Left ventricle myocardium inferior (tissue), 1 donor: ENCODE data around the gene SLC8A1. TPM values are rescaled to one million over a fixed set of nuclear protein-coding genes. Genes with fewer than 3 reads are reported as not detected.

Source experiments
- DNase-seq: peaks from one replicate; pipeline ENCODE4 v3.0.0-alpha.2; 2020
- H3K27ac ChIP-seq: fragments of 200-600 bp; replicated peaks from 2 replicates; pipeline ENCODE4 v1.8.0; 2021
- H3K27me3 ChIP-seq: fragments of 200-600 bp; 2 replicates; pipeline ENCODE4 v1.8.0; 2021; ENCODE audit warnings: low read depth
- H3K36me3 ChIP-seq: fragments of 200-600 bp; 2 replicates; pipeline ENCODE4 v1.8.0; 2021
- H3K4me1 ChIP-seq: fragments of 200-600 bp; 2 replicates; pipeline ENCODE4 v1.8.0; 2021
- H3K4me3 ChIP-seq: fragments of 200-600 bp; 2 replicates; pipeline ENCODE4 v1.8.0; 2021; ENCODE audit warnings: mild to moderate bottlenecking, moderate library complexity
- H3K9me3 ChIP-seq: fragments of 200-600 bp; replicated peaks from 2 replicates; pipeline ENCODE4 v1.8.0; 2021
- intact Hi-C: fragments of 100-400 bp; cut with micrococcal nuclease; formaldehyde crosslinking; loops from one replicate; pipeline ENCODE4 v1.11.0; 2022
- total RNA-seq: library from RNA; stranded (reverse); fragmentation: NEBNext Ultra II Directional; extraction: Animal tissue kit (Norgen Biotek cat#: 25700); gene quantifications from one replicate; pipeline ENCODE4 v1.2.1, GENCODE V29; 2021
- TF ChIP-seq, protein P1 (sequence below): fragments of 200-600 bp; IDR thresholded peaks from 2 replicates; pipeline ENCODE4 v1.8.0; 2021; ENCODE audit warnings: antibody characterized with exemption, mild to moderate bottlenecking, borderline replicate concordance
- donor health status: DM: no; HTN: yes; CAD: no; lungs with severe emphysema.

Gene SLC8A1
- total RNA-seq, 1 donor from 2014 or later: 990 TPM

DNA sequence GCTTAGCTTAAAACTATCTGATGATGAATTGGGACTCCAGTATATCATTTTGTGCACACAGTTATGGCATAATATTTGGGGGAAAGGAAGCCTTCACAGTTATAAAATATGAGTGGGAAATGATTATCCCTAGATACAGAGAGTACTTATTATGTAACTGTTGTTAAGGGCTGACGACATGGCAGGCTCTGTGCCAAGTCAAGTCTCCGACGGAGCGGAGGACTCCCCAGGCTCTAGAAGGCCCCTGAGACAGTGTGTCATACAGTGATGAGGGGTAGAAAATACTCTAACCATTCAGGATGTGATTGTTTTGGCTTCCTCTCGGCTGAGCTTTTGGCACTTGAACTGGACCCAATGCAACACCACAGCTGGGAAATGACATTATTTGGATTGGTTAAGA is 211.8 kb downstream of the SLC8A1 start:
- Histone ChIP-seq H3K27ac (peak overlapping the region; percentile 74), H3K4me1 (peaks cover 46% of the 10 kb centered on the region), H3K4me3 (no peak overlapping the region), H3K27me3 (no peaks in the 10 kb centered on the region), H3K36me3 (no peaks in the 10 kb centered on the region), H3K9me3 (no peaks in the 10 kb centered on the region)
- DNase-seq: peak; percentile 86
- intact Hi-C loops: no loop called here
- TF ChIP-seq, protein P1, sequence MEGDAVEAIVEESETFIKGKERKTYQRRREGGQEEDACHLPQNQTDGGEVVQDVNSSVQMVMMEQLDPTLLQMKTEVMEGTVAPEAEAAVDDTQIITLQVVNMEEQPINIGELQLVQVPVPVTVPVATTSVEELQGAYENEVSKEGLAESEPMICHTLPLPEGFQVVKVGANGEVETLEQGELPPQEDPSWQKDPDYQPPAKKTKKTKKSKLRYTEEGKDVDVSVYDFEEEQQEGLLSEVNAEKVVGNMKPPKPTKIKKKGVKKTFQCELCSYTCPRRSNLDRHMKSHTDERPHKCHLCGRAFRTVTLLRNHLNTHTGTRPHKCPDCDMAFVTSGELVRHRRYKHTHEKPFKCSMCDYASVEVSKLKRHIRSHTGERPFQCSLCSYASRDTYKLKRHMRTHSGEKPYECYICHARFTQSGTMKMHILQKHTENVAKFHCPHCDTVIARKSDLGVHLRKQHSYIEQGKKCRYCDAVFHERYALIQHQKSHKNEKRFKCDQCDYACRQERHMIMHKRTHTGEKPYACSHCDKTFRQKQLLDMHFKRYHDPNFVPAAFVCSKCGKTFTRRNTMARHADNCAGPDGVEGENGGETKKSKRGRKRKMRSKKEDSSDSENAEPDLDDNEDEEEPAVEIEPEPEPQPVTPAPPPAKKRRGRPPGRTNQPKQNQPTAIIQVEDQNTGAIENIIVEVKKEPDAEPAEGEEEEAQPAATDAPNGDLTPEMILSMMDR: no peak

DNA sequence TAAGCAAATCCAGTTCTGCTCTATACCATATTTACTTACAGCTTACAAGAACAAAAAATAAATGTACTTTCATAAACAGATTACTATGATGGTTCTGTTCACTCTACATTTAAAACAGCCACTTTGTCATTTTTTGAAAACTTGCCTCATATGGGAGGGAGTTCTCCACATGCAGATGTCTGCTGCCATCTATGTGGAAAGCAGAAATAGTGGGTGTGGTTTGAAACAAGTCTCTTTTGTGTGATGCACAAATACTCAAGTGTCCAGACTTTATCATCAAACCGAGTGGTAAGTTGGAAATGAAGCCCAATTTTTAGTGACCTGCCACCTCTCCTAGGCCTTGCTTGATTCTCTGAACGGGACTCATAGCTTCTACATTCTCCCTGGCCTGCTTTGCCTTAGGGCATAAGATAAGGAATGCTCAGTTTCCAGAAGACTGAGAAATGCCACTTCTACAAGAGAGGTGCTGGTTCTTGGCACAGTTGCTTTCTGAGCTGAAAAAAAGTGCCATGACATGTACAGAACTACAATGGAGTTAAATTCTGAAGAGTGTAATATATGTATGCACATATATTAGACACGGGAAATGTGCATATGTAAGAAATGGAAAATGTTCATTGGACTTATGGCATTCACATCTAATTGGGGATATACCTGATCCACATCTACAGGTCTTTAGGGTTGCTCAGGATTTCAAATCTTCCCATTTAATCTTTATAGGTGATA is 221.0 kb downstream of the SLC8A1 start:
- H3K27ac ChIP-seq: no peak overlapping the region
- TF ChIP-seq, protein P1: no peak
- intact Hi-C loops: no loop called here

DNA sequence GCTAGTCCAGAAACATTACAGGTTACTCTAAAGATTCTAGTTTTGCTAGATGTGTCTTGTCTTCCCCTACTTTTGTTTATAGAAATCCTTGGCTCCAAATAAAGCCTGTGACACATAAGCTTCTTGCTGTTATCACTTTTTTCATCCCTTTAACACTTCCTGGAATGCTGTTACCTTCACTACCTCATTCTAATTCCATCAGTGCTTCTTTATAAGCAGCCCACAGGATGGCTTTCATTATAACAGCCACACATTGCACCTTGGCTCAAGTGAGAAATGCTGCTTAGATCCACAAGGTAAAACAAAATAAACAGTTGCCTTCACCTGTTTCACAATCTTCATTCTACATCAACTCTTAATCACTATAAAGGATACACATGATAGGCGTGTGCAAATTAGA is 221.7 kb downstream of the SLC8A1 start:
- H3K27me3 ChIP-seq: no peaks in the 10 kb centered on the region
- H3K4me3 ChIP-seq: no peak overlapping the region
- intact Hi-C loops: no loop called here
- TF ChIP-seq, protein P1: no peak
- no peak for DNase-seq
- no peaks in the 10 kb centered on the region for H3K36me3 ChIP-seq
- no peak overlapping the region for H3K27ac ChIP-seq
- H3K9me3 ChIP-seq: no peaks in the 10 kb centered on the region
- H3K4me1 ChIP-seq: peaks cover 65% of the 10 kb centered on the region

More for the DNA sequence above, 221.0 kb downstream of the SLC8A1 start:
- H3K9me3 ChIP-seq: no peaks in the 10 kb centered on the region
- H3K27me3 ChIP-seq: no peaks in the 10 kb centered on the region
- H3K36me3 ChIP-seq: no peaks in the 10 kb centered on the region
- no peak for DNase-seq
- H3K4me3 ChIP-seq: no peak overlapping the region
- peaks cover 58% of the 10 kb centered on the region for H3K4me1 ChIP-seq

GRCh38 chr2:40228310-40228709 is 223.6 kb downstream of the SLC8A1 start:
- no peak for DNase-seq
- Histone ChIP-seq H3K4me3 (no peak overlapping the region), H3K4me1 (peaks cover 78% of the 10 kb centered on the region), H3K27me3 (no peaks in the 10 kb centered on the region), H3K27ac (peak overlapping the region; percentile 43), H3K36me3 (no peaks in the 10 kb centered on the region), H3K9me3 (no peaks in the 10 kb centered on the region)
- TF ChIP-seq, protein P1: no peak
- intact Hi-C loops: no loop called here

DNA sequence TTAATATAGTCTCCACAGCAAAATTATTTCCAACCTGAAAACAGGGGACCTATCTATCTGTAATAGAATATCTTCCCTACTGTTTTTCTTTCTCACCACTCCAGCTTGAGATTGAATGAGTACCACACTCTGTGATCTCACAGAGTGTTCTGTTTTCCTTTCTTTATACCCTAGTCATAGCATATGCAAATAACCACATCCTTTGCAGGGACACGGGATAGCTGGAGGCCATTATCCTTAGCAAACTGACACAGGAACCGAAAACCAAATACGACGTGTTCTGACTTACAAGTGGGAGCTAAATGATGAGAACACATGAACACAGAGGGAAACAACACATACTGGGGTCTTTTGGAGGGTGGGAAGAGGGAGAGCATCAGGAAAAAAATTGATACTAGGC is 224.7 kb downstream of the SLC8A1 start:
- peaks cover 78% of the 10 kb centered on the region for H3K4me1 ChIP-seq
- no peaks in the 10 kb centered on the region for H3K36me3 ChIP-seq
- intact Hi-C loops: no loop called here
- DNase-seq: no peak
- TF ChIP-seq, protein P1: no peak
- H3K4me3 ChIP-seq: no peak overlapping the region
- H3K9me3 ChIP-seq: peaks cover 4% of the 10 kb centered on the region
- peak overlapping the region; percentile 43 for H3K27ac ChIP-seq
- H3K27me3 ChIP-seq: no peaks in the 10 kb centered on the region
